HL-60 (cell line): ENCODE results near the gene TBC1D7.
A peak's percentile ranks its signal among the peaks of the same experiment; 100 is the strongest.

Source experiments
- DNase-seq, 2 experiments: peaks; one replicate each; pipeline ENCODE4 v3.0.0-alpha.2; 2010 to 2020; ENCODE audit warnings: low read depth in 1 of 2, low spot score in 1 of 2
- H3K27ac ChIP-seq: fragments of 250-450 bp; sonication (Bioruptor Pico); replicated peaks from 2 replicates; pipeline ENCODE4 v1.5.1; 2020; ENCODE audit warnings: mild to moderate bottlenecking, moderate library complexity
- H3K27me3 ChIP-seq: fragments of 250-450 bp; sonication (Bioruptor Pico); 2 replicates; pipeline ENCODE4 v1.5.1; 2021; ENCODE audit warnings: mild to moderate bottlenecking, moderate library complexity; ENCODE audit not compliant: insufficient read depth, poor library complexity, severe bottlenecking
- H3K4me3 ChIP-seq: replicated peaks from 2 replicates; pipeline ENCODE4 v1.5.1; 2011; ENCODE audit warnings: mild to moderate bottlenecking, control low read depth, low read length; ENCODE audit not compliant: insufficient read depth
- GABPA ChIP-seq: IDR thresholded peaks from 2 replicates; pipeline ENCODE4 v1.6.1; 2012; ENCODE audit warnings: low read depth
- POLR2AphosphoS5 ChIP-seq: IDR thresholded peaks from 2 replicates; pipeline ENCODE4 v1.6.1; 2012; ENCODE audit warnings: low read depth
- REST ChIP-seq: IDR thresholded peaks from 2 replicates; pipeline ENCODE4 v1.6.1; 2012; ENCODE audit warnings: low read depth; ENCODE audit not compliant: insufficient replicate concordance
- SPI1 ChIP-seq: IDR thresholded peaks from 2 replicates; pipeline ENCODE4 v1.6.1; 2012; ENCODE audit warnings: low read depth, mild to moderate bottlenecking, borderline replicate concordance
- TF ChIP-seq, protein P1 (sequence below): IDR thresholded peaks from one replicate; pipeline ENCODE4 v1.5.1; 2011; ENCODE audit warnings: low read length, control low read depth, inconsistent platforms; ENCODE audit not compliant: insufficient read depth

Gene TBC1D7

GRCh38 chr6:13260101-13260598, 68.2 kb downstream of the TBC1D7 start:
- TF ChIP-seq SPI1 = peak; percentile 15; the same call in 1 of the 2 replicates
- TF ChIP-seq REST = no peak
- TF ChIP-seq GABPA = no peak

GRCh38 chr6:13259393-13259792, 68.9 kb downstream of the TBC1D7 start:
- no peak overlapping the region for H3K4me3 ChIP-seq
- TF ChIP-seq REST = no peak
- no peak for TF ChIP-seq GABPA
- no peaks in the 10 kb centered on the region for H3K27me3 ChIP-seq
- H3K27ac ChIP-seq = no peak overlapping the region
- DNase-seq = no peak

More at GRCh38 chr6:13260101-13260598, 68.2 kb downstream of the TBC1D7 start:
- H3K4me3 ChIP-seq = no peak overlapping the region
- H3K27ac ChIP-seq = no peak overlapping the region; the same call in 1 of the 2 replicates
- H3K27me3 ChIP-seq = no peaks in the 10 kb centered on the region
- peak in 1 of 2 experiments; percentile 35 for DNase-seq

DNA sequence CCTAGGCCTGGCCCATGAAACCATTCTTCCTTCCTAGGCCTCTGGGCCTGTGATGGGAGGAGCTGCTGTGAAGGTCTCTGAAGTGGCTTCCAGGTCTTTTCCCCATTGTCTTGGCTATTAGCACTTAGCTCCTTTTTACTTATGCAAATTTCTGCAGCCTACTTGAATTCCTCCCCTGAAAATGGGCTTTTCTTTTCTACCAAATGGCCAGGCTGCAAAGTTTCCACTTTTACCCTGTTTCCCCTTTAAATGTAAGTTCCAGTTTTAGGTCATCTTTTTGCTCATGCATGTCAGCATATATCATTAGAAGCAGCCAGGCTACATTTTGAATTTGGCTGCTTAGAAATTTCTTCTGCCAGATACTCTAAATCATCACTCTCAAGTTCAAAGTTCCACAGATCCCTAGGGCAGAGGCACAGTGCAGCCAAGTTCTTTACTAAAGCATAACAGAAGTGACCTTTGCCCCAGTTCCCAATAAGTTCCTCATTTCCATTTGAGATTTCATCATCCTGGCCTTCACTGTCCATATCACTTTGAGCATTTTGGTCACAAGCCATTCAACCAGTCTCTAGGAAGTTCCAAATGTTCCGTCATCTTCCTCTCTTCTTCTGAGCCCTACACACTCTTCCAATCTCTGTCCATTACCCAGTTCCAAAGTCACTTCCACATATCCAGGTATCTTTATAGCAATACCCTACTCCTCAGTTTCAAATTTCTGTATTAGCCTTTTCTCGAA, 71.9 kb downstream of the TBC1D7 start:
- Histone ChIP-seq H3K4me3 (no peak overlapping the region), H3K27ac (0 out of 2 replicates have a peak overlapping the region, but pooled peaks have one; percentile 1), H3K27me3 (no peaks in the 10 kb centered on the region)
- TF ChIP-seq GABPA = no peak
- no peak for TF ChIP-seq POLR2AphosphoS5
- no peak for TF ChIP-seq SPI1
- TF ChIP-seq, protein P1, sequence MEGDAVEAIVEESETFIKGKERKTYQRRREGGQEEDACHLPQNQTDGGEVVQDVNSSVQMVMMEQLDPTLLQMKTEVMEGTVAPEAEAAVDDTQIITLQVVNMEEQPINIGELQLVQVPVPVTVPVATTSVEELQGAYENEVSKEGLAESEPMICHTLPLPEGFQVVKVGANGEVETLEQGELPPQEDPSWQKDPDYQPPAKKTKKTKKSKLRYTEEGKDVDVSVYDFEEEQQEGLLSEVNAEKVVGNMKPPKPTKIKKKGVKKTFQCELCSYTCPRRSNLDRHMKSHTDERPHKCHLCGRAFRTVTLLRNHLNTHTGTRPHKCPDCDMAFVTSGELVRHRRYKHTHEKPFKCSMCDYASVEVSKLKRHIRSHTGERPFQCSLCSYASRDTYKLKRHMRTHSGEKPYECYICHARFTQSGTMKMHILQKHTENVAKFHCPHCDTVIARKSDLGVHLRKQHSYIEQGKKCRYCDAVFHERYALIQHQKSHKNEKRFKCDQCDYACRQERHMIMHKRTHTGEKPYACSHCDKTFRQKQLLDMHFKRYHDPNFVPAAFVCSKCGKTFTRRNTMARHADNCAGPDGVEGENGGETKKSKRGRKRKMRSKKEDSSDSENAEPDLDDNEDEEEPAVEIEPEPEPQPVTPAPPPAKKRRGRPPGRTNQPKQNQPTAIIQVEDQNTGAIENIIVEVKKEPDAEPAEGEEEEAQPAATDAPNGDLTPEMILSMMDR = no peak
- no peak for TF ChIP-seq REST
- DNase-seq = peak in 1 of 2 experiments; percentile 13
